Gastroesophageal sphincter (tissue), 3 donors: ENCODE data around the gene STK32A.

Source experiments
- CTCF ChIP-seq, 4 experiments: fragments of 200-600 bp in 2 of 4; fragments of 450-650 bp in 2 of 4; sonication (generic) in 1 of 4; IDR thresholded peaks; one replicate each; pipeline ENCODE4 v1.5.1; 2017 to 2019; ENCODE audit warnings: antibody characterized with exemption in 4 of 4, mild to moderate bottlenecking in 2 of 4, moderate library complexity in 2 of 4
- POLR2AphosphoS5 ChIP-seq: sonication (generic); formaldehyde crosslinking; IDR thresholded peaks from one replicate; pipeline ENCODE4 v1.6.1; 2017; ENCODE audit warnings: antibody characterized with exemption

GRCh38 chr5:147208134-147208533, 26.7 kb upstream of the STK32A start:
- TF ChIP-seq CTCF (IDR thresholded peaks at IDR 0.05) (no peak), POLR2AphosphoS5 (no peak)
